Ectodermal cell (in vitro differentiated cells): ENCODE data around the gene GJD4.

ENCODE experiments used
- H3K27ac ChIP-seq: 2 replicates; pipeline ENCODE4 v1.7.0; 2013; ENCODE audit warnings: mild to moderate bottlenecking, low read depth, low read length; ENCODE audit not compliant: insufficient read depth, poor library complexity, severe bottlenecking
- H3K27me3 ChIP-seq: 2 replicates; pipeline ENCODE4 v1.7.0; 2013; ENCODE audit warnings: mild to moderate bottlenecking, low read length; ENCODE audit not compliant: insufficient read depth, control insufficient read depth, poor library complexity, severe bottlenecking
- H3K36me3 ChIP-seq: one replicate; pipeline ENCODE4 v1.7.0; 2013; ENCODE audit warnings: low read length; ENCODE audit not compliant: control insufficient read depth, insufficient read depth
- H3K4me1 ChIP-seq: one replicate; pipeline ENCODE4 v1.7.0; 2013; ENCODE audit warnings: low read length; ENCODE audit not compliant: control insufficient read depth, insufficient read depth
- H3K4me3 ChIP-seq: 2 replicates; pipeline ENCODE4 v1.7.0; 2013; ENCODE audit warnings: low read depth, low read length, control low read depth; ENCODE audit not compliant: insufficient read depth
- H3K9me3 ChIP-seq: 2 replicates; pipeline ENCODE4 v1.7.0; 2013; ENCODE audit warnings: mild to moderate bottlenecking, low read length, moderate library complexity; ENCODE audit not compliant: control insufficient read depth
- WGBS, 2 experiments: methylation state at CpG; one replicate each; pipeline ENCODE4 v1.1.7; 2013; ENCODE audit warnings: missing lambda C conversion rate in 2 of 2; 5-methylcytosine and 5-hydroxymethylcytosine counted together

Gene GJD4

DNA sequence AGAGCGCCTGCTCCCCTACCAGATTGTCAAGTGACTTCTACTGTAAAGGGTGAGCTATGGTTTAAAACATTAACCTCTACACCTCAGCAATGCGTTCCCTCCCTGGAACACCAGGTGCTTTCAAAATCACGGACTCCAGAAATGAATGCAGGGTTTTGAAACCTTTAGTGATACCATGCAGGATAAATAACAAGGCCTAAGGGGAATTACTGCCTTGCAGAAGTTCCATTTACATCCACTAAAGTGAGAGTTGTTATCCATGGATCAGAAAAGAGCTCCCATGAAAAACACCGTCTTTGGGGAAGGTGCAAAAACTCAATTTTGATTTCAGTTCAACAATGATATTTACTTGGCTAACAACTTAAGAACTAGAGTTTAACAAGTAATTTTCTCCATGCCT lies 33.0 kb downstream of the GJD4 start:
- Histone ChIP-seq H3K9me3 (no peaks in the 10 kb centered on the region), H3K27me3 (peaks cover 25% of the 10 kb centered on the region), H3K4me3 (peak overlapping the region; percentile 24), H3K4me1 (peaks cover 23% of the 10 kb centered on the region), H3K36me3 (no peaks in the 10 kb centered on the region), H3K27ac (peak overlapping the region; percentile 73)
- WGBS, 2 experiments, result 5 to 9% methylated on average over 4 of the region's 4 CpGs

DNA sequence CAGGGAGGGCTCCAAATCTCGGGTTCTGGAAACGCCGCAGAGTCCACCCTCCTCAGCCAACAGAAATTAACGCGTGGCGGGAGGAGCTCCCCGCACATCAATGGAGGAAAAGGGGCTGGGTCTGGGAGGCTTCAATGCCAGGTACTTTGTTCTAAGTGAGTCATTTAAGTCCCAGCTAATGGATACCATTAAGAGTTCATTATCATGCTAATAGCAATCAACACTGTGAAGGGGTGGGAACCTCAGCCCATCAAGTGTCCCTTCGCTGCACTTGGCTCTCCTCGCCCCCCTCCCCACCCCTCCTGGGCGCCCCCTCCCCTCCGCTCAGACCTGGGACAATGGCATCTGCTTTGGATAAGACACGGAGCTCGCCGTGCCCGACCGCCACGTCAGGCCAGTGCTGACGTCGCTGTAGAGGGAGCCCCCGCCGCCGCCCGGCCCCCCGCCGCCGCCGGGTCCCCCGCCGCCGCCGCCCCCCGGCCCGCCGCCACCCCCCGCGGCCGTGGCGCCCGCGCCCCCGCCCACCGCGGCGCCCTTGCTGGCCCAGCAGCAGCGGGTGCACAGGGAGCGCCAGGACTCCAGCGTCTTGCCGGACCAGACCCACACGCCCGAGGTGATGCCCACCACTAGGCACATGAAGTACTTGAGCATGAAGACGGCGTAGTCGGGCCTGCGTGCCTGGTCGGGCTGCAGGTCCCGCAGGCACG lies 34.0 kb downstream of the GJD4 start:
- peaks cover 36% of the 10 kb centered on the region for H3K27me3 ChIP-seq
- no peaks in the 10 kb centered on the region for H3K9me3 ChIP-seq
- peaks cover 27% of the 10 kb centered on the region for H3K4me1 ChIP-seq
- H3K36me3 ChIP-seq, result no peaks in the 10 kb centered on the region
- 1% methylated on average over 56 to 57 of the region's 57 CpGs for WGBS, 2 experiments
- peak overlapping the region; percentile 51 for H3K4me3 ChIP-seq
- H3K27ac ChIP-seq, result no peak overlapping the region

DNA sequence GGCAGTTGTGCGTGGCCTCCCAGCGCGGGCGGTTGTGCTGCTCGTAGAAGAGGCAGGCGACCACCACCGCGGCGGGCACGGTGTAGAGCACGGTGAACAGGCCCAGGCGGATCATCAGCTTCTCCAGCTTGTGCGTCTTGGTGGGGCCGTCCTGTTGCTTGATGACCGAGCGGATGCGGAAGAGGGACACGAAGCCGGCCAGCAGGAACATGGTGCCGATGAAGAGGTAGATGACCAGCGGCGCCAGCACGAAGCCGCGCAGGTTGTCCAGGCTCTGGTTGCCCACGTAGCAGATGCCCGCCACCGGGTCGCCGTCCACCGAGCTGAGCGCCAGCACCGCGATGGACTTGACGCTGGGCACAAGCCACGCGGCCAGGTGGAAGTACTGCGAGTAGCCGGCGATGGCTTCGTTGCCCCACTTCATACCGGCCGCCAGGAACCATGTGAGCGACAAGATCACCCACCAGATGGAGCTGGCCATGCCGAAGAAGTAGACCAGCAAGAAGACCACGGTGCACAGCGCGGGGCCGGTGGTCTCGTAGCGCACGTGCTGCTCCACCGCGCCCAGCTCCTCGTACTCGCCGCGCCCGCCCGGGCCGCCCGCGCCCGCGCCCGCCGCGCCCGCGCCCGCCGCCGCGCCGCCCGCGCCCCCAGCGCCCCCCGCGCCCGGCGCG lies 34.7 kb downstream of the GJD4 start:
- Histone ChIP-seq H3K4me1 (peaks cover 27% of the 10 kb centered on the region), H3K4me3 (peak overlapping the region; percentile 51), H3K27me3 (peaks cover 43% of the 10 kb centered on the region), H3K36me3 (no peaks in the 10 kb centered on the region), H3K27ac (no peak overlapping the region), H3K9me3 (no peaks in the 10 kb centered on the region)
- 2% methylated on average over 83 of the region's 83 CpGs for WGBS, 2 experiments

DNA sequence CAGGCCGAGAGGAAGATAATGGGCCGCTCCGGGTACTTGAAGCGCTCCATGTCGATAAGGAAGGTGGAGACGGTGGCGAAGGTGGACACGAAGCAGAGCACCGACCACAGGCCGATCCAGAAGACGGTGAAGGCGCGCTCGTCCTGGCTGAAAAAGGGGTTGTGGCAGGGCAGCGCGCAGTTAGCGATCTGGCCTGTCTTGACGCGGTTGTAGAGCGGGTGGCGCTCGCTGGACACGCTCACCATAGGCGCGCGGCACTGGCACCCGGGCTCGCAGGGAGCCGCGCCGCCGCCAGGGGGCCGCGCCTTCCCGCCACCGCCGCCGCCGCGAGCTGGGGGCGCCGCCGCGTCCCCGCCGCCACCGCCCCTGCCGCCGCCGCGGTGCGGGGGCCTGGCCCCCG lies 35.3 kb downstream of the GJD4 start:
- no peaks in the 10 kb centered on the region for H3K9me3 ChIP-seq
- peak overlapping the region; percentile 51 for H3K4me3 ChIP-seq
- H3K27me3 ChIP-seq, result peaks cover 49% of the 10 kb centered on the region
- H3K27ac ChIP-seq, result no peak overlapping the region
- H3K4me1 ChIP-seq, result peaks cover 27% of the 10 kb centered on the region
- no peaks in the 10 kb centered on the region for H3K36me3 ChIP-seq
- WGBS, 2 experiments, result 0 to 1% methylated on average over 53 of the region's 53 CpGs

DNA sequence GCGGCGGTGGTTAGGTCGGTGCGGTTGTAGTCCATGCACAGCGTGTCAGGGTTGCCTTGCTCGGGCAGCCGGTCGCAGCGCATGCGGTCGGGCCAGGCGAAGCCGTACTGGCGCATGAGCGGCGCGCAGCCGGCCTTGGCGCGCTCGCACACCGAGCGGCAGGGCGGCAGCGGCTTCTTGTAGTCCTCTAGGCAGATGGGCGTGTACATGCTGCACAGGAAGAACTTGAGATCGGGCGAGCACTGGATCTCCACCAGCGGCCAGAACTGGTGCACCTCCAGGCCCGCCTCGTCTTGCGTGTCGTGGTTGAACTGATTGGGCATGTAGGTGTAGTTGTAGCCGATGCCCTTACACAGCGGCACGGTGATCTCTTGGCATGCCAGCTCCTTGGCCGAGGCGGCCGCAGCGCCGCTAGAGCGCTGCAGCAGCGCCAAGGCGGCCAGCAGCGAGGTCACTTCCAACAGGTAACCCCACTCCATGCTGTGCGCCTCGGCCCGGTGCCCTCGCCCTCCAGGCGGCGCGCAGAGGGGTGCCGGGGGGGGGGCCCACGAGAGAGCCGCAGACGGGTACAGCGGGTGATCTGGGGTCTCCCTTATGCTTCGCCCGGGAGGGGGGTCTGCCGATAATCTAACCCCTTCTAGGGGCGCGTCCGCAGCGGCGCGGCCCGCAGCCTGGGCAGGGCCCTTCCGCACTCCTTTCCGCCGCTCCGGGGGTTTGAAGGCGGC lies 36.0 kb downstream of the GJD4 start:
- H3K36me3 ChIP-seq, result no peaks in the 10 kb centered on the region
- WGBS, 2 experiments, result 0 to 1% methylated on average over 72 of the region's 72 CpGs
- no peaks in the 10 kb centered on the region for H3K9me3 ChIP-seq
- peaks cover 21% of the 10 kb centered on the region for H3K4me1 ChIP-seq
- H3K27ac ChIP-seq, result no peak overlapping the region
- peak overlapping the region; percentile 75 for H3K4me3 ChIP-seq
- H3K27me3 ChIP-seq, result peaks cover 51% of the 10 kb centered on the region

DNA sequence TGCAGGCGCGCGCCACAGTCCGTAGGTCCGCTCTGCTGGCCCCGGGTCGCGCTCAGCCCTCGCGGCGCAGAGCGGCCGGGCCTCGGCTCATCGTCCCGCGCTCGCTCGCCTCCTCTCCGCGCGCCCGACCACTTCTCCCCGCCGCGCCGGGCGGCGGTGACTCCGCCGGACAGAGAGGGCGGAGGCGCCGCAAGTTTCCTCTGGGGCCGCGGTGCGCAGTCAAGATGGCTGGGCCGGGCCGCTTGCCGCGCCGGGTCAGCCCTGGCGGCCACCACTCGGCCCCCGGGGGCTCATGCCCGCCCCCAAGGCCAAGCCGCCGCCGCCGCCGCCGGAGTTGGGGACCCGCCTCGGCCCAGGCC lies 36.5 kb downstream of the GJD4 start:
- no peaks in the 10 kb centered on the region for H3K36me3 ChIP-seq
- 0% methylated on average over 54 of the region's 54 CpGs for WGBS, 2 experiments
- peaks cover 51% of the 10 kb centered on the region for H3K27me3 ChIP-seq
- H3K9me3 ChIP-seq, result no peaks in the 10 kb centered on the region
- H3K27ac ChIP-seq, result no peak overlapping the region
- peaks cover 16% of the 10 kb centered on the region for H3K4me1 ChIP-seq
- H3K4me3 ChIP-seq, result peak overlapping the region; percentile 75

DNA sequence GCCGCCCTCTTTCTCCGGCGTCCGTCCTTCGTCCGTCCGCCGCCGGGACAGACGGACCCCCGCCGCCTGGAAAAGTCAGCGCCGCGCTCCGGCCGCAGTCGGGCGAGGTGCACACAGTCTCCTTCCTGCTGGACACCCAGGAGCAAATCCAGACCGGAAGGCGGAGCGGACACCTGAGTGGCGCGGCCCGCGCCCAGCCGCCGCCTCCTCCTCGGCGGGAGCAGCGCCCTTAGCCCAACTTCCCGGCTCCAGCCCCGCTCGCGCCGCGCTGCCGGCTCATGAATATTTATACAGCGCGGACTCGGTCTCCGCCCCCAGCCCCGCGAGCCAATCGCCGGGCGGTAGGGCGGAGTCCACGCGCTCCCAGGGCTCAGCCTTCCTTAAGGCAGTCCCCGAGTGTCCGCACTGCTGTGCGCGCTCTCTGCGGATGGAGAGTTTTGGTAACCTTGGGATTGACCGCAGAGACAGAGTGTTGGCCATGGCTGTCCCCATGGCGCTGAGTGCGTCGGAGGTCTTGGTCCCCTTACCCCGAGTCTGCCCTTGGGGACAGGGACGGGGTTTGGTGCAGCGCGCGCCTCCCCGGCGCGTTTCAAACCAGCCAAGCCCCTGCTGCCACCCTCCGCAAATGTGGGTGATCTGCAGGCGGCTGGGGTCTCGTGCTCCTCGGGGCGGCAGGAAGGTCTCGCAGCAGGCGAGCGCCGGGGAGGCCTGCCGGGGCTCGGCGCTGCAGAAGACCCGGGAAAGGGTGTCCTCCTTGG lies 37.1 kb downstream of the GJD4 start, which contains the start of gene FZD8:
TSS of gene FZD8 (minus strand) at position 262 of the 758 bp plus-strand sequence. CDS start 867 bp downstream, outside the sequence.
- Histone ChIP-seq H3K27ac (peak within 1 kb of the TSS; percentile 32), H3K4me1 (peaks cover 11% of the 10 kb centered on the region), H3K9me3 (no peaks in the 10 kb centered on the region), H3K4me3 (peak within 1 kb of the TSS; percentile 75), H3K27me3 (peaks cover 51% of the 10 kb centered on the region), H3K36me3 (no peaks in the 10 kb centered on the region)
- 0% methylated on average over 80 of the region's 80 CpGs for WGBS, 2 experiments

DNA sequence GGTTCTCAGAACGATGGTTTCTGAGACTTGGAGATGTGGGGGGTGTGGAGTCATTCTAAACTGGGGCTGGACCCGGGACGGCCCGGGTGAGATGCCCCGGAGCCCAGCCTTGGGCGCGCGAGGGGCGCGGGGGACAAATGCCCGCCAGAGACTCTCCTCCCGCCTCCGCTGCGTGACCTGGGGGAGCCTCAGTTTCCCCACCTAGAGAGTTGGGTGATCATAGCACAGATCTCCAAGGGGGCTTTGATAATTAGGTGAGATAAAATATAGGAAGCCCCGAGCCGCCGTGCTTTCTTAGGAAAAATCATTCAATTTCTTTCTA lies 37.6 kb downstream of the GJD4 start:
- H3K27ac ChIP-seq, result no peak overlapping the region
- H3K4me3 ChIP-seq, result peak overlapping the region; percentile 75
- H3K9me3 ChIP-seq, result no peaks in the 10 kb centered on the region
- WGBS, 2 experiments, result 0 to 1% methylated on average over 17 of the region's 17 CpGs
- peaks cover 11% of the 10 kb centered on the region for H3K4me1 ChIP-seq
- H3K27me3 ChIP-seq, result peaks cover 51% of the 10 kb centered on the region
- no peaks in the 10 kb centered on the region for H3K36me3 ChIP-seq

DNA sequence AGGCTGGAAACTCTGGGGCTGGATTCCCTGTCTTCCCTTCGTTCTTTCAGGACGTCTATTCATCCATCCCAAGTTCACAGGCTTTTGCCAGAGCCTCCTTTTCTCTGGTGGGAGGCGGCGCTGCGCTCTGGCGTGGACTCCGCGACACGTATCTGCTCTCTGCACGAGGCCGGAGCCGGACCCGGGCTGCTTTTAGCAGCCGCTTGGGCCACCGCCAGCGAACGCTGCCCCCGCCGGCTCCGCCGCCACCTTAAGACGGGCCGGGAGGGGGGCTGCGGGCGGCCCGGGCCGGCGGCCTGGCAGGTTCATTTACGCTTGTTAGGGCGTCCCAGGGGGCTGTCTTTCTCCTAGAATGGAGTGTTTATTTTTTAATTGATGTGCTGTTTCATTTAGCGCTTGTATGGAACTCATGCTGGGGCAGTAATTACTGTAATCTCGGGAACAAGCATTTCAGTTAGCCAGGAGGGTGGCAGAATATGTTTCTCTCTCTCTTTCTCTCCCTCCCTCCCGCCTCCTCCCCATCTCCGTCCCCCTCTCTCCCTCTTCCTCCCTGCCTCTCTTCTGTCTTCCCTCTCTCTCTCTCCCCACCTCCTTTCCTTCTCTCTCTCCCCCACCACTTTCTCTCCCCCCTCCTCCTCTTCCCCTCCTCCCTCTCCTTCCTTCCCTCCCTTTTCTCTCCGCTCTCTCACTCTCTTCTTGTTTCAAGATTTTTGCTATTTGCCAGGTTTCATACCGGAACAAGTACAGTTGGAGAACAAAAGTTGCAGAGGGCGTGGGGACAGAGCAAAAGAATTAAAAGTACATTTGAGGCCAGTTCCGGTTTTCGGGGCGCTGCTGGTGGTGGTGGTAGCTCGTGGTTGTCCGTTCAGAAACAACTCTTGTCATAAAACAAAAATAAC lies 38.3 kb downstream of the GJD4 start:
- Histone ChIP-seq H3K36me3 (no peaks in the 10 kb centered on the region), H3K9me3 (no peaks in the 10 kb centered on the region), H3K4me3 (peak overlapping the region; percentile 75), H3K27me3 (peaks cover 51% of the 10 kb centered on the region), H3K27ac (peak overlapping the region; percentile 32), H3K4me1 (peaks cover 5% of the 10 kb centered on the region)
- WGBS, 2 experiments, result 0 to 1% methylated on average over 42 of the region's 42 CpGs
